Keratinocyte (primary cell): Measurements from ENCODE around the gene TNRC6A.

ENCODE experiments used
- CTCF ChIP-seq, 3 experiments: IDR thresholded peaks in 1 of 3; conservative IDR thresholded peaks in 1 of 3; optimal IDR thresholded peaks in 1 of 3; 2 replicates in 2 of 3; 3 replicates in 1 of 3; pipeline versions ENCODE3 to v1.5.1; 2011; ENCODE audit warnings: low read length in 3 of 3, mild to moderate bottlenecking in 3 of 3, moderate library complexity in 2 of 3, control low read depth in 1 of 3, inconsistent platforms in 1 of 3; ENCODE audit not compliant: insufficient read depth in 2 of 3; ENCODE audit errors: extremely low read depth in 1 of 3
- EZH2 ChIP-seq: IDR thresholded peaks from one replicate; pipeline ENCODE4 v1.6.1; 2012; ENCODE audit warnings: inconsistent platforms, mild to moderate bottlenecking, low read length, moderate library complexity

- no peak for TF ChIP-seq CTCF (optimal IDR thresholded peaks at IDR 0.05 in 1 of 3, IDR thresholded peaks at IDR 0.05 in 1 of 3, conservative IDR thresholded peaks at IDR 0.05 in 1 of 3; ENCODE audit: extremely low read depth in 1 of 3, insufficient read depth in 2 of 3, low read length in 3 of 3)
- TF ChIP-seq EZH2: no peak
These were observed 111.8 kb downstream of the TNRC6A start for GRCh38 chr16:24841291-24841690.
